Endothelial cell of umbilical vein (primary cell): ENCODE measurements around the gene CEACAM16. TPM values are rescaled to one million over a fixed set of nuclear protein-coding genes. Genes with fewer than 3 reads are reported as not detected.

Experiments
- BruUV-seq: library from RNA; stranded (reverse); fragments of 400-500 nt; replicated peaks from 2 replicates; lab custom pipeline; 2021; lab: Mats Ljungman, UMichigan
- CTCF ChIA-PET: fragments of 300-600, 350-600 bp; sonication (Branson Sonifier 250); formaldehyde crosslinking; loops from one replicate; lab custom pipeline; 2021; ENCODE audit warnings: antibody characterized with exemption, inconsistent platforms; lab: Charles Lee
- POLR2A ChIA-PET: fragments of 300-600, 350-600 bp; sonication (Branson Sonifier 250); formaldehyde crosslinking; loops from one replicate; lab custom pipeline; 2021; ENCODE audit warnings: antibody characterized with exemption, inconsistent platforms; lab: Charles Lee
- DNase-seq: peaks from one replicate; pipeline ENCODE4 v3.0.0-alpha.2; 2011; ENCODE audit warnings: low read depth, low spot score
- FAIRE-seq: peaks from 2 replicates; lab custom pipeline; 2011; peaks lifted over from hg19 to GRCh38; lab: Jason Lieb, UNC
- H2AFZ ChIP-seq: 2 replicates; pipeline ENCODE4 v1.6.0; 2012; ENCODE audit warnings: low read depth, low read length, control low read depth, inconsistent platforms
- H3K27ac ChIP-seq: 2 replicates; pipeline ENCODE4 v1.5.1; 2011; ENCODE audit warnings: low read depth, mild to moderate bottlenecking, control low read depth, low read length, moderate library complexity; ENCODE audit not compliant: insufficient read depth
- H3K27me3 ChIP-seq, 2 experiments: 2 replicates each; pipeline versions ENCODE4 v1.6.0 to v1.6.1; 2011; ENCODE audit warnings: low read length in 2 of 2, mixed read lengths in 1 of 2; ENCODE audit not compliant: control insufficient read depth in 2 of 2, insufficient read depth in 2 of 2
- H3K36me3 ChIP-seq, 2 experiments: 2 replicates in 1 of 2; 3 replicates in 1 of 2; pipeline ENCODE4 v1.5.1; 2011; ENCODE audit warnings: low read length in 2 of 2, mild to moderate bottlenecking in 1 of 2, moderate library complexity in 1 of 2; ENCODE audit not compliant: control insufficient read depth in 2 of 2, insufficient read depth in 2 of 2; ENCODE audit errors: extremely low read depth in 1 of 2
- H3K4me1 ChIP-seq: 3 replicates; pipeline ENCODE4 v1.5.1; 2011; ENCODE audit warnings: mild to moderate bottlenecking, low read length; ENCODE audit not compliant: control insufficient read depth, insufficient read depth; ENCODE audit errors: extremely low read depth
- H3K4me2 ChIP-seq: 2 replicates; pipeline ENCODE4 v1.6.1; 2011; ENCODE audit warnings: low read length, control low read depth, mixed read lengths; ENCODE audit not compliant: insufficient read depth
- H3K4me3 ChIP-seq, 3 experiments: fragments of 200-600 bp in 1 of 3; sonication (generic), shearing (Covaris generic) in 1 of 3; replicated peaks in 1 of 3; 2 replicates each; pipeline ENCODE4 v1.5.1; 2011 to 2016; ENCODE audit warnings: control low read depth in 3 of 3, low read length in 3 of 3, mild to moderate bottlenecking in 2 of 3, inconsistent platforms in 1 of 3, low read depth in 1 of 3, moderate library complexity in 1 of 3; ENCODE audit not compliant: insufficient read depth in 1 of 3
- H3K79me2 ChIP-seq: 2 replicates; pipeline ENCODE4 v1.6.0; 2012; ENCODE audit warnings: low read length, inconsistent platforms; ENCODE audit not compliant: control insufficient read depth, insufficient read depth
- H3K9ac ChIP-seq: replicated peaks from 2 replicates; pipeline ENCODE3; 2011; ENCODE audit warnings: low read length, control low read depth; ENCODE audit not compliant: insufficient read depth; ENCODE audit errors: extremely low read depth
- H3K9me1 ChIP-seq: replicated peaks from 3 replicates; pipeline ENCODE4 v1.6.0; 2011; ENCODE audit warnings: mild to moderate bottlenecking, low read length; ENCODE audit not compliant: control insufficient read depth, insufficient read depth; ENCODE audit errors: extremely low read depth
- H3K9me3 ChIP-seq: replicated peaks from 2 replicates; pipeline ENCODE4 v1.5.1; 2012; ENCODE audit warnings: low read length, inconsistent platforms; ENCODE audit not compliant: control insufficient read depth, insufficient read depth
- H4K20me1 ChIP-seq: replicated peaks from 2 replicates; pipeline ENCODE3; 2011; ENCODE audit warnings: mild to moderate bottlenecking, low read length; ENCODE audit not compliant: control insufficient read depth, insufficient read depth; ENCODE audit errors: extremely low read depth
- EZH2 ChIP-seq: IDR thresholded peaks from 2 replicates; pipeline ENCODE4 v1.6.1; 2012; ENCODE audit warnings: borderline replicate concordance, low read depth, mild to moderate bottlenecking, moderate library complexity, low read length, inconsistent platforms; ENCODE audit not compliant: severe bottlenecking
- FOS ChIP-seq: IDR thresholded peaks from 2 replicates; pipeline ENCODE4 v1.6.1; 2011; ENCODE audit warnings: mild to moderate bottlenecking, low read length, moderate library complexity, borderline replicate concordance; ENCODE audit not compliant: insufficient read depth
- GATA2 ChIP-seq: IDR thresholded peaks from 2 replicates; pipeline ENCODE4 v1.7.0; 2011; ENCODE audit warnings: low read depth, mild to moderate bottlenecking, moderate library complexity, mixed read lengths, low read length; ENCODE audit not compliant: insufficient read length, insufficient read depth
- JUN ChIP-seq: IDR thresholded peaks from 2 replicates; pipeline ENCODE4 v1.6.1; 2011; ENCODE audit warnings: borderline replicate concordance, low read depth; ENCODE audit not compliant: insufficient read length, insufficient read depth
- MYC ChIP-seq: IDR thresholded peaks from one replicate; pipeline ENCODE4 v1.6.1; 2011; ENCODE audit warnings: mild to moderate bottlenecking, low read depth, low read length
- POLR2A ChIP-seq: IDR thresholded peaks from 2 replicates; pipeline ENCODE4 v1.6.1; 2012; ENCODE audit warnings: low read depth, mild to moderate bottlenecking, control low read depth, low read length
- POLR2AphosphoS5 ChIP-seq: IDR thresholded peaks from 2 replicates; pipeline ENCODE4 v1.6.1; 2012; ENCODE audit warnings: low read depth, mild to moderate bottlenecking, control low read depth, low read length, moderate library complexity; ENCODE audit not compliant: insufficient read depth
- dilution Hi-C: fragments of 300-500 bp; cut with MboI; formaldehyde crosslinking; loops from one replicate; pipeline ENCODE4 v1.15.0; 2019; ENCODE audit warnings: low sequenced_read_pairs; ENCODE audit not compliant: extremely low pct_ligation_motif_present
- intact Hi-C: fragments of 100-400 bp; cut with micrococcal nuclease; formaldehyde crosslinking; loops from one replicate; pipeline ENCODE4 v1.10.0; 2022
- polyA plus RNA-seq, 4 experiments: library from polyadenylated mRNA; depleted of rRNA in 3 of 4; stranded (reverse) in 3 of 4; unstranded in 1 of 4; fragments of >200 nt; gene quantifications; 2 replicates each; pipeline versions ENCODE4 v1.2.1 to v1.2.3, GENCODE V29; 2011 to 2012; ENCODE audit warnings: missing spikeins in 1 of 4
- total RNA-seq: library from RNA; stranded (reverse); gene quantifications from 2 replicates; pipeline ENCODE4 v1.2.3, GENCODE V29; 2021
- TF ChIP-seq, protein P1 (sequence below): IDR thresholded peaks from 2 replicates; pipeline ENCODE4 v1.6.1; 2011; ENCODE audit not compliant: insufficient read depth, insufficient read length
- TF ChIP-seq, protein P2 (sequence below), 2 donors: IDR thresholded peaks; 1 replicate in 1 of 2; 2 replicates in 1 of 2; pipeline ENCODE4 v1.5.1; 2011; ENCODE audit warnings: low read length in 2 of 2, mild to moderate bottlenecking in 2 of 2, moderate library complexity in 2 of 2, control low read depth in 1 of 2, inconsistent platforms in 1 of 2, low read depth in 1 of 2; ENCODE audit not compliant: insufficient read depth in 1 of 2; ENCODE audit errors: extremely low read depth in 1 of 2

Gene CEACAM16
- total and polyA plus RNA-seq, 2 donors (not counting 3 experiments of a cell fraction or from before 2014, with no cell fraction given): not detected

- Histone ChIP-seq H4K20me1 (no peaks in the 10 kb centered on the region), H3K4me2 (no peak overlapping the region), H3K4me3 (no peak overlapping the region), H3K27me3 (no peaks in the 10 kb centered on the region), H2AFZ (no peak overlapping the region), H3K4me1 (peaks cover 35% of the 10 kb centered on the region), H3K9me3 (no peaks in the 10 kb centered on the region), H3K27ac (no peak overlapping the region), H3K36me3 (peaks cover 32 to 39% of the 10 kb centered on the region in 2 experiments), H3K9me1 (no peaks in the 10 kb centered on the region), H3K9ac (no peak overlapping the region), H3K79me2 (peaks cover 72% of the 10 kb centered on the region)
- ChIA-PET POLR2A (interaction anchor here (1.6 to 1.8 kb wide), 2 partner anchors 24 to 61 kb away, joined by 5 read pairs; no protein-coding TSS in a partner anchor), CTCF (interaction anchor here (1.1 to 3.4 kb wide), 6 partner anchors 7 to 94 kb away, joined by 3 to 34 read pairs (median 11); no protein-coding TSS in a partner anchor)
- BruUV-seq: no TSS peak
- dilution Hi-C loops (no loop called here), intact Hi-C loops (no loop called here)
- DNase-seq (no peak), FAIRE-seq (no peak)
- TF ChIP-seq GATA2: no peak
- no peak for TF ChIP-seq FOS
- TF ChIP-seq, protein P1, sequence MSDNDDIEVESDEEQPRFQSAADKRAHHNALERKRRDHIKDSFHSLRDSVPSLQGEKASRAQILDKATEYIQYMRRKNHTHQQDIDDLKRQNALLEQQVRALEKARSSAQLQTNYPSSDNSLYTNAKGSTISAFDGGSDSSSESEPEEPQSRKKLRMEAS: no peak
- TF ChIP-seq MYC: no peak
- no peak for TF ChIP-seq JUN
- no peak for TF ChIP-seq POLR2A
- TF ChIP-seq EZH2: no peak
- TF ChIP-seq, protein P2, sequence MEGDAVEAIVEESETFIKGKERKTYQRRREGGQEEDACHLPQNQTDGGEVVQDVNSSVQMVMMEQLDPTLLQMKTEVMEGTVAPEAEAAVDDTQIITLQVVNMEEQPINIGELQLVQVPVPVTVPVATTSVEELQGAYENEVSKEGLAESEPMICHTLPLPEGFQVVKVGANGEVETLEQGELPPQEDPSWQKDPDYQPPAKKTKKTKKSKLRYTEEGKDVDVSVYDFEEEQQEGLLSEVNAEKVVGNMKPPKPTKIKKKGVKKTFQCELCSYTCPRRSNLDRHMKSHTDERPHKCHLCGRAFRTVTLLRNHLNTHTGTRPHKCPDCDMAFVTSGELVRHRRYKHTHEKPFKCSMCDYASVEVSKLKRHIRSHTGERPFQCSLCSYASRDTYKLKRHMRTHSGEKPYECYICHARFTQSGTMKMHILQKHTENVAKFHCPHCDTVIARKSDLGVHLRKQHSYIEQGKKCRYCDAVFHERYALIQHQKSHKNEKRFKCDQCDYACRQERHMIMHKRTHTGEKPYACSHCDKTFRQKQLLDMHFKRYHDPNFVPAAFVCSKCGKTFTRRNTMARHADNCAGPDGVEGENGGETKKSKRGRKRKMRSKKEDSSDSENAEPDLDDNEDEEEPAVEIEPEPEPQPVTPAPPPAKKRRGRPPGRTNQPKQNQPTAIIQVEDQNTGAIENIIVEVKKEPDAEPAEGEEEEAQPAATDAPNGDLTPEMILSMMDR (IDR thresholded peaks at IDR 0.05; ENCODE audit: extremely low read depth in 1 of 2, insufficient read depth in 1 of 2, low read depth in 1 of 2, low read length in 2 of 2): no peak
- no peak for TF ChIP-seq POLR2AphosphoS5
Measured at GRCh38 chr19:44649578-44650145, 49.3 kb upstream of the CEACAM16 start.
